Transverse colon (tissue), 4 donors: Measurements from ENCODE around the gene MCCC1.
A peak's percentile ranks its signal among the peaks of the same experiment; 100 is the strongest.

Source experiments
- CTCF ChIP-seq, 5 experiments: fragments of 200-600 bp in 3 of 5; fragments of 450-650 bp in 2 of 5; sonication (generic) in 3 of 5; IDR thresholded peaks; 1 replicate in 2 of 5; 2 replicates in 3 of 5; pipeline ENCODE4 v1.5.1; 2016 to 2017; ENCODE audit warnings: antibody characterized with exemption in 5 of 5, inconsistent platforms in 3 of 5, mild to moderate bottlenecking in 2 of 5, moderate library complexity in 1 of 5
- POLR2AphosphoS5 ChIP-seq, 3 donors: sonication (generic); formaldehyde crosslinking; IDR thresholded peaks; one replicate each; pipeline ENCODE4 v1.6.1; 2016; ENCODE audit warnings: antibody characterized with exemption in 3 of 3

- no peak for TF ChIP-seq CTCF (IDR thresholded peaks at IDR 0.05)
- peak in 2 of 3 donors; percentile 79 to 81 for TF ChIP-seq POLR2AphosphoS5 (IDR thresholded peaks at IDR 0.05)
Measured at GRCh38 chr3:182980204-182981037, 118.9 kb downstream of the MCCC1 start, which contains the start of gene DCUN1D1.
